GM20431 (cell line): Measurements from ENCODE around the gene MBD6.
"Not testable (repeated sequence)": the region's sequence is repeated elsewhere in the genome, so short reads cannot be mapped to it uniquely, and the experiment has no call there.

Source experiments
- in situ Hi-C: fragments of 300-500 bp; cut with MseI, MboI; formaldehyde crosslinking; loops from one replicate; pipeline ENCODE4 v1.15.0; 2020; ENCODE audit warnings: low sequenced_read_pairs; ENCODE audit not compliant: unreplicated experiment

The MBD6 gene

GRCh38 chr12:57514246-57514645, 8.4 kb upstream of the MBD6 start:
- in situ Hi-C loops: not testable (repeated sequence)

DNA sequence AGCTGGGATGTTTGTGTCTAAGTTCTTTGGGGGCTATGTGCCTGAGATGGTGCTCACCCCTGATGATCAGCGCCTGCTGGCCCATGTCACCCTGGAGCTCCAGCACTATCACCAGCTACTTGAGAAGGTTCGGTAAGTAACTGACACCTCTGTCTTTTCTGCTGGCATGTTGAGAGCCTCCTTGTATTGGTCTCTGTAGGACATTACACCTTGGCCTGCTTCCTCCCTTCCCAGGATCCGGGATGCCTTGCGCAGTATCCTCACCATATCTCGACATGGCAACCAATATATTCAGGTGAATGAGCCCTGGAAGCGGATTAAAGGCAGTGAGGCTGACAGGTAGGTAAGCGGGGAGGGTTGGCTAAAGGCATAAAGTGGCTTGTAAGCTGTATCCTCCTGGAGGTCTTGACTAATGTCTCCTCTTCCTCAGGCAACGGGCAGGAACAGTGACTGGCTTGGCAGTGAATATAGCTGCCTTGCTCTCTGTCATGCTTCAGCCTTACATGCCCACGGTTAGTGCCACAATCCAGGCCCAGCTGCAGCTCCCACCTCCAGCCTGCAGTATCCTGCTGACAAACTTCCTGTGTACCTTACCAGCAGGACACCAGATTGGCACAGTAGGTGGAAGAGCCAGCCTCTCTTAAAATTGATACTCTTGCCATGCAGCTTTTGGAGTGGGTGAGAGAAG, 7.8 kb upstream of the MBD6 start:
- in situ Hi-C loops: no loop called here

DNA sequence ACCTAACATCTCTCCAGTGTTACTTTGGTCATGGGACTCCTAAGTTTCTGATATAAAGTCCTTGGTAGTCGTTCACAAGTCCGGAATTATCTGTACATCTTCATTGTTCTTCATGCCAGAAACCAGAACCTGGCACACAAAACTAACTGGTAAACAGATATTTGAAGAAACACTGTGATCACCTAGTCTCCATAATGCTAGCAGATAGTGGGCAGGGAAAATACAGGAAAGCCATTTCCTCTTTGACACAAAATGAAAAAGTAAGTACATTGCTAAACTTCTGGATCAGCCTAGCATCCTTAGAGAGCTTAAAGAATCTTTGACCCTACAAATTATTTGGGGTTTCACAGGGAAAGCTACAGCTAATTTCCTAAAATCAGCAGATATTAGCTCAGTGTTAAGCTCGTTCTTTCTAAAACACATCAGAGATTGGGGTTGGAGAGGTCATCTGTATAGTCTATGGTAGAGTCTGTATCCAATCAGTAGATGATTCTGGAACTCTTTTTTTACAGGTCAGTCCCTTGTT, 7.2 kb upstream of the MBD6 start:
- in situ Hi-C loops: no loop called here

DNA sequence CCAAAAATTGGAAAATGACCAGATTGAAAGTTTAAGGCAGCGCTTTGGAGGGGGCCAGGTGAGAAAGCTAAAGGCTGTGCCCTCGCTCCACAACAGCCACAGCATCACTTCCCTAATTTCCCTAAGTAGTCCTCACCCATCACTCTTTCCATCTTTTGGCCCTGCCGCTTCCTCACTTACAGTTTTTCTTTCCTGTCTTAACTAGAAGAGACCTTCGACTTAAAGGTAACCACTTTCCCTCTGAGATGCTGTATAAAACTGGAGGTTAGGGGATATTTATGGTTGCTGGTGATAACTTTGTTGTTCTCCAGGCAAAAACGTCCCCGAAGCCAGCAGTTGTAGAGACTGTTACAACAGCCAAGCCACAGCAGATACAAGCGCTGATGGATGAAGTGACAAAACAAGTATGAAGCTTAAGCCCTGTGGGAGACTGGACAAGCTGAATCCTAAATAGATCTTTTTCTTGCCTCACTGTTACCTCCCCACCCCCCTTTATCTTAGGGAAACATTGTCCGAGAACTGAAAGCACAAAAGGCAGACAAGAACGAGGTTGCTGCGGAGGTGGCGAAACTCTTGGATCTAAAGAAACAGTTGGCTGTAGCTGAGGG, 6.6 kb upstream of the MBD6 start:
- in situ Hi-C loops: no loop called here

DNA sequence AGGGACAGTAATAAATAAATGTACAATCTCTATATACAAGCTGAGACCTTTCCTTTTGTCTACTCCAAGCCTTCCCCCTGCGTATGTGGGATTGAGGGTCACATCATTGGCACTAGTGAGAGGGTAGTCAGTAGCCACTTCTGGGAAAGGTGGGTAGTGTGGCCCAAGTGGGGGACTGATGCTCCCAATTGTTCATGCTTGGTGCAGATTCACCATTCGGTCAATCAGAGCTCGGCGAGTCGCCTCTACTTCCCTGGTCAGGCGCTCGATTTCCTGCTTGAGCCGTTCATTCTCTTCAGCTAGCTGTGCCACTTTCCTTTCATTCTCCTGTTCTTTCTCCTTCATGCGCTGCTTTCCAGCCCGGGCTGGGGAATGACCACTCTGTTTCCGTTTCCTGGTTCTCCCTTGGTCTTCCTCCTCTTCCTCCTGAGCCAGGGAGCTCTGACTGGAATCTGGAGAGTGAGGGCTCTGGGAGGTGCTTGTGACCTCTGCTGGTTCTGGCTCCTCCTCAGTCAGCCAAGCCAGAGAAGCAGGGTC, 5.9 kb upstream of the MBD6 start:
- in situ Hi-C loops: no loop called here

DNA sequence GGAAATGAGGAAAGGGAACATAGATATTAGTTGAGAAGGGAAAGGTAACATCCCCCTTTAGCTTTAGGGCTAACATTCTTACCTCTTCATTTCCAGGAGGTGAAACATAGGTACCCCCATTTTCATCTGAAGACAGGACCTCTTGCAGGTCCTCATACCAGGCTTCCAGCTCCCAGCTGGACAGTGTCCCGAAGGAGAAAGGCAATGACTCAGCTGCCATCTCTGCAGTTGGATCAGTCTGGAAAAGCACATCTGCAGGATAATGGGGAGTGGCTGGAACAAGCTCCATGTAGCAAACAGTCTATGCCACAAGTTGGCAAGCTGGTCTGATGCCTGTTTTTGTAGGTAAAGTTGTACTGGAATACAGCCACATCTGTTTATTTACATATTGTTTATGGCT, 5.4 kb upstream of the MBD6 start:
- in situ Hi-C loops: no loop called here

DNA sequence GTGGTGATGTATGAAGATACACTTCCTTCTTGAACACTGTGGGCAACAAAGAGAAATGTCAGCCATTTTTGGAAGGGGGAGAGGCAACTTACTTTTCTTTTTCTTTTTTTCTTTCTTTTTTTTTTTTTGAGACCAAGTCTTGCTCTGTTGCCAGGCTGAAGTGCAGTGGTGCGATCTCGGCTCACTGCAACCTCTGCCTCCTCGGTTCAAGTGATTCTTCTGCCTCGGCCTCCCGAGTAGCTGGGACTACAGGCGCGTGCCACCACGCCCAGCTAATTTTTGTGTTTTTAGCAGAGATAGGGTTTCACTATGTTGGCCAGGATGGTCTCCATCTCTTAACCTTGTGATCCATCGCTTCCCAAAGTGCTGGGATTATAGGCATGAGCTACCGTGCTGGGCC, 4.9 kb upstream of the MBD6 start:
- in situ Hi-C loops: not testable (repeated sequence)

GRCh38 chr12:57518176-57518919, 4.3 kb upstream of the MBD6 start:
- in situ Hi-C loops: no loop called here

DNA sequence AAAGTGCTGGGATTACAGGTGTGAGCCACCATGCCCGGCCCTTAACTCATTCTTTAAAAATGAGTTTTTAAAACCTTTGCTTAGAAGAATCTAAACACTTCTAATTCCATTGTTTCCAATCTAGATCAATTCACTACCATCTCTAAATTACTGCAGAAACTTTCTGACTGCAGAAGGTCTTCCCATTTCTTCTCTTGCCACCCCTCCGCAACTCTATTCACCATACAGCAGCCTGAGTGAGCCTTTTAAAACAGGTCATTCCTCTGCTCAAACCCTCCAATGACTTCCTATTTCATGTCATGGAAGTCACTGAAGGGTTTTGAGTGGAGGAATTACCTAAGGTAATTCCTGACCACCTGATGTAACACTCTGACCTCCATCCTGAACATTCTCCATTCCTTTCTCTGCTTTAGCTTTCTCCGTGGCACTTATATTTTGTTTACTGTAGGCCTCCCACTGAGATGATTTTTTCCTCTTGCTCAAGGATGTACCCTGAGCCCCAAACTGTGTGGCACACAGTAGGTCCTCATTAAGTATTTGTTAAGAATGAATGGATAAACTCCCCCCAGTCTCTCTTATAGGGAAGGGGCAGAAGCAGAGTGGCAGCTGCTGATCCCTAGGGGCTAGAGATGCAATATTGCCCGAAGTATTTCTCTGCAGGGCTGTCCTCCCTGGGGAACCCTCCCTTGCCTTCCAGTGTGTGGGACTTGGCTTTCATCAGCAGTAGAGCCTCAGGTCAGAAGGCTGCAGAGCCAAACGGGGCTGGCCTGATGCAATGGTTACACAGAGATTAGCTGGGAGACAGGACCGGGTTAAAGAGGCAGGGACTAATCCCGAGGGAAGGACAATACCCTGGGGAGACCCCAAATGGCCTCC, 3.5 kb upstream of the MBD6 start:
- in situ Hi-C loops: no loop called here

- in situ Hi-C loops: no loop called here
Measured at GRCh38 chr12:57519796-57520052, 2.9 kb upstream of the MBD6 start.

GRCh38 chr12:57520053-57520818, 2.4 kb upstream of the MBD6 start, which contains the start of gene DDIT3:
TSS of gene DDIT3 (minus strand) at chr12:57520514. CDS start at chr12:57517406, 3,108 bp downstream.
- in situ Hi-C loops: no loop called here

- in situ Hi-C loops: no loop called here
Measured at GRCh38 chr12:57521525-57522010, 1.1 kb upstream of the MBD6 start.

DNA sequence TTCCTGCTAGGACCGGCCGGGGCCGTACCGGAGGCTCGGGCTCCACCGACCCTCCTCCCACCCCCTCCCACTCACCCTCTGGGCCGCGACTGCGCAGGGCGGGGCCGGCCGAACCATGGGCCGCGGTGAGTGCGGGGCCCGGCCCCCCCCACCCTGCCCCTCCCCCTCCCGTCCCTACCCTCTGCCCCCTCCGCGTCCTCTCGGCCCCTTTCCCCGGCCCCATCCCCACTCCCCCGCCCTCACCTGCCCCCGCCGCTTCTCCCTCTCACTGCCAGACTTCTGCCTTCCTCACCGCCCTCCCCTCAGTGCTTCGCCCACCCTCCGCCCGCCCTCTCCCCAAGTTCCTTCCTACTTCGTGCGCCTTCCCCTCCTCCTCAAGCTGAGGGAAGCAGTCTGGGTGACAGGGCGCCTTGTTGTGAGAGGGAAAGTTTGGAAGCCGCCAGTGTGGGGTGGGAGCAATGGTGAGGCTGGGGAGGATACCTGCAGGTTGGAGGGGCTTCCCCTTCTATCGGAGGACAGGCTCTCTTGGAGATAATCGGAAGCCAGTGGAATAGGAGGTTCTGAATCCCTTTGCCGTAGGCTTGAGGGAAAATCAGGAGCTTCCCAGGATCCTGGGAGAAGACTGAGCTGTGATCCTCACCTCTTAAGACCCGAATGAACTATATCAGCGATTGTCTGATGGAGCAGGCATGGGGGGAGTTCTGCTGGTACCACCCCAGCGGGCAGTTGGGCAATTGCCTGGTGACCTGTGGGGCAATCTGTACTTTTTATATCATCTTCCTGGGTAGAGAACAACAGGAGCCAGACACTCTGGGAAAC, 472 bp downstream of the MBD6 start:
- in situ Hi-C loops: no loop called here

DNA sequence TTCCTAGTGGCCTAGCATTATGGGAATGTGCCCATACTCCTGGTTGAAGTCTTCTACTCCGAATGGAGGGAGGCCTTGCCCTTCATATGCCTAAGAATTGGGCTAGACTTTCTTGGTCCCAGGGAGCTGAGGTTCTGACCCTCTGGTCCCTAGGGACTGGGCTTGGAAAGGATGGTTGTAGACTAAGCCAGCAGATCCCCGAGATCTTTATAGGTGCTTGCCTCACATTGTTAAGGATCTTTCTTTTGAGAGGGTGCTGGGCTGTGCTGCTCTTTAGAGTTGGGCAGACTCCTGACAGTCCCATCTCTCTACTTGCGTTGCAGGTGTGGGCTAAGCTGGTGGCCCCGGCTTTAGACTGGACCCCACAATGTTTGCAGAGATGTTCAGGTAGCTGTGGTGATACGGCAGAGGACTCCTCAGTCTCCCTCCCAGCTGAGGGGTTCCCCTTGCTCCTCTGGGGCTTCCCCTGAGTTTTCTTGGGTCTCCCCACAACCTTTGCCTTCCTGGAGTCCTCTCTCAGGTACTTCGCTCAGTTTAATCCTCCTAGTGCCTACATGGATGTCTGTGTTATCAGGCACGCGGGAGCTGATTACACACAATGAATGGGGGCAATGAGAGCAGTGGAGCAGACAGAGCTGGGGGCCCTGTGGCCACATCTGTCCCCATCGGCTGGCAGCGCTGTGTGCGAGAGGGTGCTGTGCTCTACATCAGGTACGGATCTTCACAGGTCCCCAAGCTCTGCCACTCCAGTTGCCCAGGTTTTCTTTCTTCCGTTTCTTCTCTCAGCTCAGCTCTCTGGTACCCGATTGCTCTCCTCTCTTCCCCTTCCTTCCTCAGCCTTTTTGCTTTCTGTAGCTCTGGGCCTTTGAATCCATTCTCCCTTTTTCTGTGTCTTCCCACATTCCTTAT, 1.3 kb downstream of the MBD6 start:
- in situ Hi-C loops: no loop called here

DNA sequence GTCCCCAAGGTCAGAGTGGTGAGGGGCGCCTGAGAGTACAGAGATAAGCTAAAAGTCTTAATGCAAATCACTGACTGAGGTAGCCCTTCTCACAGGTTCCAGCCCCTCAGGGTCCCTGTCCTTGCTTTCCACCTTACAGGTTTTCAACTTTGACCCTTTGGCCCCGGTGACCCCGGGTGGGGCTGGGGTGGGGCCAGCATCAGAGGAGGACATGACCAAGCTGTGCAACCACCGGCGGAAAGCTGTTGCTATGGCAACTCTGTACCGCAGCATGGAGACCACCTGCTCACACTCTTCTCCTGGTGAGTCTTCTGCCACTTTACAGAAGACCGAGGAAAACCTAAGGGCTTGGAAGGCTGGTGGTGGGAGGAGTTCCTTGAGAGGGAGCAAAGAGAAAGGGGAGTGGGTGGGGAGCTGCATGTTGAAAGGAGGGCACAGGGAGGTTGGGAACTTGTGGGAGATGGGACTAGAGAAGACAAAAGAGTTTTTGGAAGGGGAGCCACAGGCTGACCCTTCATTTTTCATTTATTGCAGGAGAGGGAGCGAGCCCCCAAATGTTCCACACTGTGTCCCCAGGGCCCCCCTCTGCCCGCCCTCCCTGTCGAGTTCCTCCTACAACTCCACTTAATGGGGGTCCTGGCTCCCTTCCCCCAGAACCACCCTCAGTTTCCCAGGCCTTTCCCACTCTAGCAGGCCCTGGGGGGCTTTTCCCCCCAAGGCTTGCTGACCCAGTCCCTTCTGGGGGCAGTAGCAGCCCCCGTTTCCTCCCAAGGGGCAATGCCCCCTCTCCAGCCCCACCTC, 2.4 kb downstream of the MBD6 start:
- in situ Hi-C loops: no loop called here

DNA sequence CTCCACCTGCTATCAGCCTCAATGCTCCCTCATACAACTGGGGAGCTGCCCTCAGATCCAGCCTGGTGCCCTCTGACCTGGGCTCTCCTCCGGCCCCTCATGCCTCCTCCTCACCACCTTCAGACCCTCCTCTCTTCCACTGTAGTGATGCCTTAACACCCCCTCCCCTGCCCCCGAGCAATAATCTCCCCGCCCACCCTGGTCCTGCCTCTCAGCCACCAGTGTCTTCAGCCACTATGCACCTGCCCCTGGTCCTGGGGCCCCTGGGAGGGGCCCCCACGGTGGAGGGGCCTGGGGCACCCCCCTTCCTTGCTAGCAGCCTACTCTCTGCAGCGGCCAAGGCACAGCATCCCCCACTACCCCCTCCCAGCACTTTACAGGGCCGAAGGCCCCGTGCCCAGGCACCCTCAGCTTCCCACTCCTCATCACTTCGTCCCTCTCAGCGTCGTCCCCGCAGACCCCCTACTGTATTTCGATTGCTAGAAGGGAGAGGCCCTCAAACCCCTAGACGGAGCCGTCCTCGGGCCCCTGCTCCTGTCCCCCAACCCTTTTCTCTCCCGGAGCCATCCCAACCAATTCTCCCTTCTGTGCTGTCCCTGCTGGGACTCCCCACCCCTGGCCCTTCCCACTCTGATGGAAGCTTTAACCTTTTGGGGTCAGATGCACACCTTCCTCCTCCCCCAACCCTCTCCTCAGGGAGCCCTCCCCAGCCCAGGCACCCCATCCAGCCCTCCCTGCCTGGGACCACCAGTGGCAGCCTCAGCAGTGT, 3.2 kb downstream of the MBD6 start:
- in situ Hi-C loops: no loop called here
